Stimulated activated CD4-positive, alpha-beta T cell treated with anti-CD3 and anti-CD28 coated beads, Interleukin-1b, Interleukin-23, amount 100 ng/mL, for 1 hour (primary cell): ENCODE measurements around the gene CDCA7.
"Not testable (repeated sequence)": the region's sequence is repeated elsewhere in the genome, so short reads cannot be mapped to it uniquely, and the experiment has no call there.

ENCODE experiments used
- DNase-seq, 2 donors: peaks; one replicate each; pipeline ENCODE4 v3.0.0-alpha.2; 2020; ENCODE audit warnings: low read depth in 2 of 2

CDCA7 gene

GRCh38 chr2:173358616-173359015 is 3.9 kb downstream of the CDCA7 start:
- DNase-seq = no peak

GRCh38 chr2:173359231-173359630 is 4.6 kb downstream of the CDCA7 start:
- DNase-seq = no peak

DNA sequence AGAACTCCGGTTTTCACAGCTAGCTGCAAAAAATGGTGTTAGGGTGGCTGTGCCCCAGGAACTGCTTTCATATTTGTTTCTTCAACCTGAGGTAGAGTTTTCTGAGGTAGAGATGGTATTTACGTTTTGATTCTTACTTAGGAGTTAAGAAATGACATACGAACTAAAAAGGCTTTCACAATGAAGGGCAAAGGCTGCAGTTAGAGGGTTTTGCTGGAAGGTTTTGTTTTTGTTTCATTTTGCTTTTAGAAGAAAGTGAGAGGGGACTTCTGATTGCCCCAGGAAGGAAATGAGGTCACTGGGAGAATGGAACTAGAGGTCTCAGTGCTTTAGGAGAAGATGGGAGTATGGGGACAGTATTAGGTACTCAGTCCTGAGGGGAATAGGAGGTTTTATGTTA is 15.5 kb downstream of the CDCA7 start:
- no peak for DNase-seq

DNA sequence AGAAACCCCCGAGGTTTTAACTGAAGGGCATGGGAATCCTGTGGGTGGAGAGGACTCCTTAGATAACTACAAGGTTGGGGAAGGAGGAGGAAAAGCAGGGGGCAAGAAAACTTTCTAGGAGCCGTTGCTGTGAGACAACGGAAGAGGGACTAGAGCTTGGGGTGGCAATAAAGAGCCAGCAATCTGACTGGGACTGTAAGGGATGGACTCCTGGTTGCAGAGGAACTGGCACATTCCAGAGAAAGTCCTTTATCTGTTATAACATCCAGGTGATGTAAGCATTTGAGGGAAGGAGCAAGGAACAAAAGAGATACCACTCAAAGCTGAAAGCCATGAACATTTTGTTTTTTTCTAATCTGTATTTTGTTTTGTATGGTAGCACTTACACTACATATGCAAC is 16.4 kb downstream of the CDCA7 start:
- no peak for DNase-seq

DNA sequence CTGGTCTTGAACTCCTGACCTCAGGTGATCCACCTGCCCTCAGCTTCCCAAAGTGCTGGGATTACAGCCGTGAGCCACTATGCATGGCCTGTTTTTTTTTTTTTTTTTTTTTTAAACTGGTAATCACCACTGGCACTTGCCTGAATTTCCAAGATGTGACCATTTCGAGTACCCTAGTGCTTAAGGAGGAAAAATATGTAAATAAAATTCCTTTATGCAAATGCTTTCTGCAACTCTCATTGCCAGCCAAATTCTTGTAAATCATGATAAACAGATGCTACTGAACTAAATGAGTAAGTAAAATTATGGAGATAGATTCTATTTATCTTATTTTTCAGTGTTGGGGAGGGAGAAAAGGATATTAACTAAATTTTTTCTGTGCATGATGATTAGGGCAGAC is 18.6 kb downstream of the CDCA7 start:
- no peak for DNase-seq

GRCh38 chr2:173374634-173375033 is 20.0 kb downstream of the CDCA7 start:
- no peak for DNase-seq

DNA sequence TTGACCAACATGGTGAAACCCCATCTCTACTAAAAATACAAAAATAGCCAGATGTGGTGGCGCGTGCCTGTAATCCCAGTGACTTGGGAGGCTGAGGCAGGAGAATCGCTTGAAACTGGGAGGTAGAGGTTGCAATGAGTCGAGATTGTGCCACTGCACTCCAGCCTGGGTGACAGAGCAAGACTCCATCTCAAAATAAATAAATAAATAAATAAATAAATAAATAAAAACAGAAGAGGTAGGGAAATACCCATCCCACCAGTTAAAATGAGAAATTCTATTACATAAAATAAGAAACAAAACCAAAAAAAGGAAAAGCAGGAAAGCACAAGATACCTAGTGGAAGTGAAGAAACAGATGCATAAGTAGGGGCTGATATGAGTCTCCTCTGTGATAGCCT is 30.9 kb downstream of the CDCA7 start:
- DNase-seq = not testable (repeated sequence)

DNA sequence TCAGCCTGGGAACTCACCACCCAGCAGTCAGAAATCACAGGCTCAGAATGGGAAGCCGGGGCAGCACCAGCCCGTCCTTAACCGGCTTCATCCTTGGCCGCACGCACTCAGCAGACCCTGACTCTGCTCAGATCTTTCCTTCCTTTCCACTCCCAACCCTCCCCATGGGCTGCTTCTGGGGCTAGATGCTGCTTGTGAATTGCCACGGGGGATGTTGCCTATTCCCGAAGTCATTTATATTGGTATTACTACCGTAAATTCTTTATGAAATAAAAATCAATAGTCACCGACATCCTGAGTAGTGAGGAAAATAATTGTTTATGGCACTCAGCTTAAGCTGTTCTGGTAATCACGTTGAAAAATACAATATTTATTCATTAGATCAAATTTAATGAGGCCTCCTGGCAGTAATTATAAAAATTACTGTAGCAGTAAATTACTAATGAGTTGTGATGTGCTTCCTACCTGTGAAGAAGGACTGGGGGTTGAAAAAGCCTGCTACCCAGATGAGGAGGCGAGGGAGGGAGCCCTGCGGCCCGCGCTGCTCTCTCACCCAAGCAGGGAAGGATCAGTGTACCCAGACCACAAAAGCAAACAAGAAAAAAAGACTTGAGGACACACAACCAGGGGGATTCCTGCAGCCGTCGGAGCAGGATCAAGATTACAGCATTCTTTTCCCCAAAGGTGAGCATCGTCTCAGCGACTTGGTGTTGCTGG is 31.5 kb downstream of the CDCA7 start:
- DNase-seq = no peak

GRCh38 chr2:173386738-173387065 is 32.0 kb downstream of the CDCA7 start:
- DNase-seq = no peak

GRCh38 chr2:173387079-173387478 is 32.4 kb downstream of the CDCA7 start:
- DNase-seq = no peak

DNA sequence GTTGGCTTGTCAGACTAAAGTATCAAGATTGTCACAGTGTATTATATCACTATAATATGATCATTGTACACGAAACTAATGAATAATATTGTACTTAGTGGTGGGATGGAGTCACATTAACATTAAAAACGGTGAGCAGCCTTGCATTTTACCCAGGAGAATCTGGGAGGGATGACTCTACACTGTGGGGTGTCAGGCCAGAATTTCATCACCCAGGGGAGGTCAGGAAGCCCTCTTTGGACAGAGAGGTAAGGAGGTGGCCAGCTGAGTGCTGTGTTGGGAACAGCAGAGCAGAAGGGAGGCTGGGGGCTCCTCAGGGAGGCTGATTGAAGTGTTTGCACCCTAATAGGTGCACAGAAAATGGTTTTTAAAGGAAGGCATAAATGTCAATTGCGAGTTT is 33.0 kb downstream of the CDCA7 start:
- no peak for DNase-seq

GRCh38 chr2:173388795-173389194 is 34.1 kb downstream of the CDCA7 start:
- no peak for DNase-seq

DNA sequence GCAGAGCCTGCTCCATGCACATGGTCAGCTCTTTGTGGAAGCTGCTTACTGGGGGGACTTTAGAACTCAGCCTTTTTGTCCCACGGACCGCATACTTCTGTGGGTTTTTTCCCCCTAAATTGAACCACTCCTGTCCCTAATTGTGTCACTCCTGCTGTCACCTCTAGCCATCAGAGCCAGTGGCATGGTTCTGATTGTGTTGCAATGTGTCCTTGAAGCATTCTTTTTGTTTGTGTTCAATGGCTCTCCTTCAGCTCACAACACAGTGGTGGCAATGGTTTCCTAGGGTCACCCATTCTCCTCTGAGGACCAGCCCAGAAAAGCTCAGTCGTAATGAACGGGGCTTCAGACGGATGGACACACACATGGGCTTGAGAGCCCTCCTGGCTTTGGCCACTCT is 35.4 kb downstream of the CDCA7 start:
- DNase-seq = no peak

GRCh38 chr2:173392731-173393130 is 38.1 kb downstream of the CDCA7 start:
- DNase-seq = no peak

DNA sequence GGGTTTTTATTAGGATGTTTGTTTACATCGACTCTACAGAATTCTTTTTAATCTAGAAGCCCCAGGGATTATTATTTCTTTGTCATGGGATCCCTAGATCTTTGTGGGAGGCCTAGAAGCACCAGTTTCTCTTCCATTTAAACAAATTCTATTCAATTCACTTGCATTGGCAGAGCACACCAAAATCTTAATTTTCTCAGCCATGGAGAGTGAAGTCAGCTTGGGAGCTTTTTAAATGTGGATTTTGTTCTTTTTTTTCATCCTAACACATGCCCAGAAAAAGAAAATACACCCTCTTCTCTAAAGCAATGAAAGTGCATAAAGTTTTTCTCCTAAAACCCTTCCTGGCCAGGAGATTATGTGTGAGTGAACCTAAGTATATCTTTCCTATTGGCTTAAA is 38.5 kb downstream of the CDCA7 start:
- no peak for DNase-seq

DNA sequence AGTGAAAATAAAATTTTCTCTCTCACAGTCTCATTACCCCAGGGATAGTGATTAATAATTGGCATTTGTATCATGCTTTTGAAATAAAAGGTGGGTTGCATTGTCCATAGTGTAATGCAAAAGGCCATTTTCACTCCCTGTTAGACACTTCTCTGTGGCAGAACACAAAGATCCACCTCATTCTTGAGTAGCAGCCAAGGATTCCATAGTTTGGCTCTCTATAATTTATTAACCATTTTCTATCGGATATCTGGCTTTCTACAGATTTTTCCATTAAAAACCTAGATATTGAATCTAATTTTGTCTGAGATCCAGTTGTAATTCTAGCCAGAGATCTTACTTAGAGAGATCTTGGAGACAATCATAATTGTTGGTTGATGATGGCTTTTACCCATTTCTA is 39.0 kb downstream of the CDCA7 start:
- DNase-seq = no peak

GRCh38 chr2:173394091-173394974 is 39.7 kb downstream of the CDCA7 start:
- no peak for DNase-seq

- DNase-seq = no peak
Observed at GRCh38 chr2:173395567-173396351, 41.1 kb downstream of the CDCA7 start.

DNA sequence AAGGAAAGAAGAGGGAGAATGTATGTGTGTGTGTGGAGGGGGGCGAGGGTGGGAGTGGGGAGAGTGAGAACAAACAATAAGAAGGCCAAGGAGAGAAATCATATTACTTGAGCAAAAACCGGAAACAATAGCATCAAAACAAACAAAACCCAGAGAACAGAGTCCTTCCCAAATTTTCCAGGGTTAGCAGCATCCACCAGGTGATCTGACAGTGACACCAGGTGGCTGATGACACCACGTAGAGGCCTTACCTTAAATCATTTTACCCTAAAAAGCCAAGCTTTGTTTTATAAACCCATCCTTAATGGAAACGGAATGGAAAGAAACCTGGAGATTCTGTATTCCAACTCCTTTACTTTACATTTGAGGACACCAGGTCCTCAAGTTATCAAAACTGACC is 42.9 kb downstream of the CDCA7 start:
- no peak for DNase-seq

GRCh38 chr2:173399229-173399628 is 44.6 kb downstream of the CDCA7 start:
- DNase-seq = no peak

GRCh38 chr2:173400760-173401159 is 46.1 kb downstream of the CDCA7 start:
- DNase-seq = no peak

- no peak for DNase-seq
Observed at GRCh38 chr2:173401716-173402326, 47.1 kb downstream of the CDCA7 start.
